ENCODE data around the gene ECE1. TPM values are rescaled to one million over a fixed set of nuclear protein-coding genes. Genes with fewer than 3 reads are reported as not detected.

Gene ECE1
- total and polyA plus RNA-seq, 2 of the 4 experiments (the other 2 are of a cell fraction), result 61.8 to 124 TPM

Other genes starting within 250 kb of the ECE1 start
- 25.8 and 29.2 TPM in 2 replicates for gene EIF4G3, start 113.6 kb downstream of the ECE1 start, total RNA-seq (2012; rRNA removed)
- gene EIF4G3, start 113.6 kb downstream of the ECE1 start, polyA plus RNA-seq (2012; rRNA removed), result 49.2 and 49.6 TPM in 2 replicates
- gene NBPF3, start 149.7 kb upstream of the ECE1 start, total RNA-seq (2012; rRNA removed), result 18.1 and 18.8 TPM in 2 replicates
- gene NBPF3, start 149.7 kb upstream of the ECE1 start, polyA plus RNA-seq (2012; rRNA removed), result 6.7 and 8.7 TPM in 2 replicates
- 0.54 and 0.56 TPM in 2 replicates for gene ALPL, start 219.0 kb upstream of the ECE1 start, total RNA-seq (2012; rRNA removed)
- gene ALPL, start 219.0 kb upstream of the ECE1 start, polyA plus RNA-seq (2012; rRNA removed), result 2.2 and 2.4 TPM in 2 replicates

All from IMR-90 (cell line).